T-cell (primary cell): ENCODE results near the gene NOD2. TPM values are rescaled to one million over a fixed set of nuclear protein-coding genes. Genes with fewer than 3 reads are reported as not detected.

Experiments used
- ATAC-seq, 4 experiments: fragments of 200-7000 bp in 3 of 4; fragments of 150-1000 bp in 1 of 4; cut with Tn5 transposase; replicated peaks in 1 of 4; 1 replicate in 3 of 4; 2 replicates in 1 of 4; pipeline ENCODE4 v1.10.0; 2021; ENCODE audit warnings: moderate library complexity in 3 of 4, mild to moderate bottlenecking in 2 of 4, moderate number of reproducible peaks in 1 of 4
- CTCF ChIA-PET, 2 donors: fragments of 300-600 bp; sonication (Branson Sonifier 250); formaldehyde crosslinking; loops; one replicate each; lab custom pipeline; 2022; ENCODE audit warnings: antibody characterized with exemption in 2 of 2; lab: Charles Lee
- POLR2A ChIA-PET, 2 donors: fragments of 300-600 bp; sonication (Branson Sonifier 250); formaldehyde crosslinking; loops; one replicate each; lab custom pipeline; 2022; ENCODE audit warnings: antibody characterized with exemption in 2 of 2; lab: Charles Lee
- DNase-seq, 35 experiments: peaks; one replicate each; pipeline versions ENCODE4 v3.0.0 to v3.0.0-alpha.2; 2013 to 2023
- H3K27ac ChIP-seq: one replicate; pipeline ENCODE4 v1.5.1; 2013; ENCODE audit warnings: low read length
- H3K27me3 ChIP-seq, 2 experiments: replicated peaks in 1 of 2; 1 replicate in 1 of 2; 2 replicates in 1 of 2; pipeline versions ENCODE4 v1.6.1 to v1.7.0; 2013; ENCODE audit warnings: low read length in 1 of 2, mixed read lengths in 1 of 2; ENCODE audit not compliant: control insufficient read depth in 2 of 2, insufficient read depth in 2 of 2; ENCODE audit errors: extremely low read depth in 1 of 2
- H3K36me3 ChIP-seq, 2 donors: 1 replicate in 1 of 2; 2 replicates in 1 of 2; pipeline versions ENCODE4 v1.6.1 to v1.7.0; 2013; ENCODE audit warnings: low read length in 1 of 2; ENCODE audit not compliant: control insufficient read depth in 2 of 2, insufficient read depth in 1 of 2; ENCODE audit errors: extremely low read depth in 1 of 2
- H3K4me1 ChIP-seq, 2 experiments: 1 replicate in 1 of 2; 2 replicates in 1 of 2; pipeline versions ENCODE4 v1.6.1 to v1.7.0; 2013; ENCODE audit warnings: low read length in 2 of 2, mixed read lengths in 1 of 2; ENCODE audit not compliant: insufficient read depth in 2 of 2, control insufficient read depth in 1 of 2; ENCODE audit errors: extremely low read depth in 1 of 2
- H3K4me3 ChIP-seq, 2 donors: 1 replicate in 1 of 2; 2 replicates in 1 of 2; pipeline versions ENCODE4 v1.5.1 to v1.7.0; 2013; ENCODE audit warnings: mild to moderate bottlenecking in 2 of 2, low read length in 1 of 2, moderate library complexity in 1 of 2; ENCODE audit not compliant: control insufficient read depth in 1 of 2; ENCODE audit errors: extremely low read depth in 1 of 2
- H3K9me3 ChIP-seq: 2 replicates; pipeline ENCODE4 v1.7.0; 2013
- H3K27ac Mint-ChIP-seq, 2 donors: one replicate each; pipeline ENCODE4 v1.8.0; 2020 to 2021; ENCODE audit warnings: mild to moderate bottlenecking in 2 of 2, mixed read lengths in 2 of 2
- H3K27me3 Mint-ChIP-seq, 2 donors: one replicate each; pipeline ENCODE4 v1.8.0; 2021 to 2022; ENCODE audit warnings: mixed read lengths in 2 of 2
- H3K36me3 Mint-ChIP-seq: one replicate; pipeline ENCODE4 v1.8.0; 2021; ENCODE audit warnings: mixed read lengths
- H3K4me1 Mint-ChIP-seq, 3 donors: one replicate each; pipeline ENCODE4 v1.8.0; 2020 to 2022; ENCODE audit warnings: mixed read lengths in 3 of 3, mild to moderate bottlenecking in 1 of 3
- H3K4me3 Mint-ChIP-seq, 3 donors: one replicate each; pipeline ENCODE4 v1.8.0; 2020 to 2022; ENCODE audit warnings: mild to moderate bottlenecking in 3 of 3, mixed read lengths in 3 of 3, moderate library complexity in 3 of 3
- H3K9me3 Mint-ChIP-seq, 3 donors: one replicate each; pipeline ENCODE4 v1.8.0; 2020 to 2022; ENCODE audit warnings: mixed read lengths in 3 of 3
- WGBS: methylation state at CpG from one replicate; pipeline ENCODE4 v1.1.5; 2013; ENCODE audit warnings: missing lambda C conversion rate; ENCODE audit not compliant: insufficient coverage; 5-methylcytosine and 5-hydroxymethylcytosine counted together
- total RNA-seq, 35 experiments: library from RNA in 6 of 35; stranded (reverse) in 6 of 35; fragments of 120-200 nt in 1 of 35; gene quantifications; one replicate each; pipeline versions ENCODE4 v1.2.1 to v1.2.4 and lab custom pipeline; 2013 to 2026

Gene NOD2
- total RNA-seq, 5 donors from 2014 or later (not counting 1 experiment from before 2014, with no cell fraction given) = 2.4 to 7.6 (median 3.1) TPM

DNA sequence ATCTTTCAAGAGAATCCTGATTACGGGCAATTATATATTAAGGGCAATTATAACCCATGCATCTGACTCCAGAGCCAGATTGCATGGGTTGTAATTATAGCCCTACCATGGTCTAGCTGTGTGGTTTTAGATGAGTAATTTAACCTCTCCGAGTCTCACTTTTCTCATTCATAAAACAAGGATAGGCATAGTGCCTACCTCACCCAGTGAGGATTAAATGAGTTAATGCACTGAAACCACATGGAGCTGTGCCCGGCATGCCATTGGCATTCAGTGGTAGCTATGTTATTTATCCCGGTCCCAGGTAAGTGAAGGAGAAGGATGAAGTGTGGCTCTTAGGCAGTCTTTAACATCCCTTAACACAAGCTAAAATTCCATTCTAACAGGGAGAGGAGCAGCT lies 18.6 kb upstream of the NOD2 start:
- CTCF ChIA-PET = interaction anchor here in 1 of 2 donors (1.0 to 1.8 kb wide), 3 partner anchors 8 to 132 kb away, joined by 4 to 5 read pairs (median 5); no protein-coding TSS in a partner anchor
- H3K9me3 Mint-ChIP-seq = peaks cover 0 to 11% (median 9%) of the 10 kb centered on the region in 3 donors
- peaks cover 81% of the 10 kb centered on the region for H3K36me3 Mint-ChIP-seq
- H3K27me3 Mint-ChIP-seq = no peaks in the 10 kb centered on the region
- H3K27ac Mint-ChIP-seq = peak overlapping the region in 1 of 2 donors; percentile 34
- Histone ChIP-seq H3K4me1 (peaks cover 18 to 42% of the 10 kb centered on the region in 2 experiments), H3K36me3 (peaks cover 44 to 90% of the 10 kb centered on the region in 2 donors), H3K9me3 (peaks cover 9% of the 10 kb centered on the region), H3K27me3 (no peaks in the 10 kb centered on the region), H3K4me3 (no peak overlapping the region), H3K27ac (no peak overlapping the region)
- WGBS = no CpG with 5 or more reads among the region's 4 CpGs
- H3K4me3 Mint-ChIP-seq = no peak overlapping the region
- POLR2A ChIA-PET = interaction anchor here (0.5 to 1.3 kb wide), 5 partner anchors 25 to 568 kb away, joined by 3 to 4 read pairs (median 3); partner anchors contain the start of gene CYLD (in 1 of the 2)
- DNase-seq (no peak), ATAC-seq (no peak)
- H3K4me1 Mint-ChIP-seq = peaks cover 45 to 52% (median 51%) of the 10 kb centered on the region in 3 donors

DNA sequence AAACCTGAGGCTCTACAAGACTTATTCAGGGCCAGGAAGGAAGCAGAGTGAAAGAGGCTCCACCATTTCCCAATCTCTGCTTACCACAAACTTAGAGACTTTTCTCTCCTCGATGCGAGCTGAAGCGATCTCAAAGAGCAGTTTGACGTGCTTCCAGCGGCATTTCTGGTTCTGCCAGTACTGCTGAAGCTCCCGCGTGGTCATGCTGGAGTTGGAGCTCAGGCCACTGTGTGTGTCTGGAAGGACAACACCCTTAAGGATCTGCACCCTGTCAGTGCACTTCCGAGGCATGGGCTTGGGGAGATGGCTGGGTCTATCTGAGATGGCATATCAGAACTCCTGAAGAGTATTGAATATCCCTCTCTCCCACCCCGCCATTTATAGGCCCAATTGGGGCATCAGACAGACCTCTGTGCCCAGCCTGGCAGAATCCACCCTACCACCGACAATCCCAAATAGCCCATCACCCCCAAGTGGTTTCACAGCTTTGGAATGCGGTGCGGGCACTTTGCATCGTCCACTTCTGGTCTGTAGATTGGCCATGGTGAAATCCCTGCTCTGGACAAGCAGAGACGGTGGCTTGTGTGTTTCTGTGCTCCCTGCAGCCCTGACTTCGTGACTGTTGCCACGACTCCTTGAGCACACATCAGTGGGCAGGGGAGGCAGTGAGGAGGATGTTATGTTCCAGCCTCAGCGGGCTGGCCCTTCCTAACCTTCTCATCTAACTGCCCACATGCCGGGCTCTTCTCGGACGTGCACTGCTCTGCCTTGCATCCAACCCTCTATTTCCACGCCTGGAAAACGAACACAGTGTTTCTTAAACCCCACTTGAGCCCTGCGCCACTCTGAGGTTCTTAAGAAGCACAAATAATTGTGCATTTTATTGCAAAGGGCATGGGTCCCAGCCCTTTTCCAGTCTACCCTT lies 17.5 kb upstream of the NOD2 start:
- Mint-ChIP-seq H3K36me3 (peaks cover 76% of the 10 kb centered on the region), H3K27ac (peak overlapping the region; percentile 98 to 99), H3K9me3 (peaks cover 0 to 11% (median 9%) of the 10 kb centered on the region in 3 donors), H3K4me1 (peaks cover 52 to 56% (median 56%) of the 10 kb centered on the region in 3 donors), H3K4me3 (peak overlapping the region in 1 of 3 donors; percentile 94), H3K27me3 (no peaks in the 10 kb centered on the region)
- Histone ChIP-seq H3K4me3 (no peak overlapping the region), H3K27ac (no peak overlapping the region), H3K4me1 (peaks cover 20 to 51% of the 10 kb centered on the region in 2 experiments), H3K9me3 (peaks cover 9% of the 10 kb centered on the region), H3K36me3 (peaks cover 37 to 83% of the 10 kb centered on the region in 2 donors), H3K27me3 (no peaks in the 10 kb centered on the region)
- no peak for ATAC-seq
- DNase-seq = no peak
- 95% methylated on average over 11 of the region's 23 CpGs for WGBS
- CTCF ChIA-PET = interaction anchor here in 1 of 2 donors (1.2 to 1.8 kb wide), 2 partner anchors 9 to 130 kb away, joined by 5 read pairs; no protein-coding TSS in a partner anchor
- POLR2A ChIA-PET = interaction anchor here (0.5 to 0.6 kb wide), 4 partner anchors 24 to 486 kb away, joined by 3 to 5 read pairs (median 4); no protein-coding TSS in a partner anchor

DNA sequence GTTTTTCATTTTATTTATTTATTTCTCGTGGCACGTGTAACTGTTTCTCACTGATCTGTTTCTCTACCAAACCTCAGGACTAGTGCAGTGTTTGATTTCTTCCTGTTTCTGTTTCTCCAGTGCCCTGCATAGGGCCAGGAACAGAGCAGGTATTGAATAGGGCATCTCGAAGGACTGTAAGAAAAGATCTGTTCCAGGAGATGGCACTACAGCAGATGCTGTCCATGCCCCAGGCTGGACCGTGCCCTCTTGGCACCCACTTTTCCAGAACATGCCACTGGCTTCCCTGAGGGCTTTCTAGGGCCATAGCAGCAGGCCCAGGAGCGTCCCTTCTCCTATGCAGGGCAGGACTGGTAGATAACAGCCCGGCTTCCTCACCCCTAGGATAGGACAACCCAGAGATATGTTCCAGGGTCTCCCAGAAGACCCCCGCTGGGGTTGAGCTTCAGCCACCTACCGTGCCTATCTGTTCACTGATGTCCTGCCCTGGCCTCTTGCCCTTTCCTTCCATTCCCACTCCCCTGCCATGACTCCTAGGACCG lies 16.7 kb upstream of the NOD2 start:
- H3K4me1 ChIP-seq = peaks cover 25 to 58% of the 10 kb centered on the region in 2 experiments
- H3K4me3 ChIP-seq = no peak overlapping the region
- peak overlapping the region; percentile 98 to 99 for H3K27ac Mint-ChIP-seq
- peak overlapping the region; percentile 43 to 94 (median 59) for H3K4me3 Mint-ChIP-seq
- ChIA-PET POLR2A (interaction anchor here in 1 of 2 donors (0.6 kb wide), 1 partner anchor 67 kb away, joined by 3 read pairs; no protein-coding TSS in a partner anchor), CTCF (interaction anchor here in 1 of 2 donors (1.7 to 2.6 kb wide), 2 partner anchors 9 to 11 kb away, joined by 6 to 9 read pairs; no protein-coding TSS in a partner anchor)
- DNase-seq (no peak), ATAC-seq (no peak)
- H3K27me3 ChIP-seq = no peaks in the 10 kb centered on the region
- peaks cover 9% of the 10 kb centered on the region for H3K9me3 ChIP-seq
- peak overlapping the region; percentile 52 for H3K27ac ChIP-seq
- peaks cover 53 to 58% (median 56%) of the 10 kb centered on the region in 3 donors for H3K4me1 Mint-ChIP-seq
- peaks cover 0 to 6% (median 5%) of the 10 kb centered on the region in 3 donors for H3K9me3 Mint-ChIP-seq
- H3K36me3 Mint-ChIP-seq = peaks cover 68% of the 10 kb centered on the region
- peaks cover 37 to 75% of the 10 kb centered on the region in 2 donors for H3K36me3 ChIP-seq
- 99% methylated on average over 7 of the region's 9 CpGs for WGBS
- H3K27me3 Mint-ChIP-seq = no peaks in the 10 kb centered on the region

DNA sequence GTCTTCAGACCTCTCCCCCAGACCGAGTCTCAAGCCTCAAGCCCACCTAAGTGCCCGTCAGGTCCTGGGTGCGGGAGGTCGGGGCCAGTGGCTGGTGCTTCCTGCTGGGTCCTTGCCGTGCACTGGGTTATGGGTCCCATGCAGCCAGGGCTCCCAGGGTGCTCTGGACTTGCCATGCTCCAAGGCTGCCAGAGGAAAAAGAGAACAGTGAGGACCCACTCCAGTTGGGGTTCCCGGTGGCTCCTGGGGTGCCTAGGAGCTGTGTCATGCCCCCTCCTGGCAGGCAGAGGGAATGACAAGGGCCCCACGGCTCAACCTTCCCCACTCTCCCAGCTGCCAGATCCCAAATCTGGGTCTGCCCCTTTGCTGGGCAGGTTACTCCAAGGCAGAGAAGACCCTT lies 16.1 kb upstream of the NOD2 start:
- Mint-ChIP-seq H3K36me3 (peaks cover 62% of the 10 kb centered on the region), H3K9me3 (peaks cover 0 to 3% (median 2%) of the 10 kb centered on the region in 3 donors), H3K27me3 (no peaks in the 10 kb centered on the region), H3K4me1 (peaks cover 58 to 64% (median 61%) of the 10 kb centered on the region in 3 donors), H3K4me3 (peak overlapping the region; percentile 43 to 94 (median 59)), H3K27ac (peak overlapping the region; percentile 98 to 99)
- H3K27ac ChIP-seq = peak overlapping the region; percentile 52
- ChIA-PET CTCF (interaction anchor here in 1 of 2 donors (1.2 to 2.6 kb wide), 5 partner anchors 9 to 652 kb away, joined by 4 to 9 read pairs (median 5); partner anchors contain the start of gene CNEP1R1), POLR2A (interaction anchor here in 1 of 2 donors (0.7 to 0.9 kb wide), 2 partner anchors 8 to 11 kb away, joined by 3 to 4 read pairs; no protein-coding TSS in a partner anchor)
- H3K9me3 ChIP-seq = peaks cover 4% of the 10 kb centered on the region
- no peak overlapping the region for H3K4me3 ChIP-seq
- ATAC-seq (no peak), DNase-seq (peak in 1 of 35 experiments; percentile 47)
- WGBS = 86% methylated on average over 7 of the region's 7 CpGs
- H3K36me3 ChIP-seq = peaks cover 31 to 69% of the 10 kb centered on the region in 2 donors
- no peaks in the 10 kb centered on the region for H3K27me3 ChIP-seq
- peaks cover 28 to 62% of the 10 kb centered on the region in 2 experiments for H3K4me1 ChIP-seq

DNA sequence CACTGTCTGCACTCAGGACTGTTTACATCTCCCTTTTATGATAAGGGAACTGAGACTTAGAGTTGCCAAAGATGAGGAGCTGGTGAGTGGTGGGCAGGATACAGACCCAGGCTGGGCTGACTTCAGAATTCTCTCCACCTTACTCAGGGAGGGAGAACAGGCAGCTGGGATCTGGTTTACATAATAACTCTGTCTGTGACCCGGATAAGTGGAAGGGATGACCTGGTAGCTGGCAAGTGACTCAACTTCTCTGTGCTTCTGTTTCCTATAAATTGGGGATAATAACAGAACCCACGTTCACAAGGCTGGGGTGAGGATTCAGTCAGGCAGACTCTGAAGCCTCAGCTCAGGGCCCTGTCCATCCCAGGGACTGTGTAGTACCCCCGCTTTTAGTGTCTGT lies 14.9 kb upstream of the NOD2 start:
- no peak for ATAC-seq
- Mint-ChIP-seq H3K4me3 (peak overlapping the region; percentile 90 to 94 (median 94)), H3K9me3 (peaks cover 0 to 3% (median 2%) of the 10 kb centered on the region in 3 donors), H3K27ac (peak overlapping the region; percentile 98 to 99), H3K36me3 (peaks cover 52% of the 10 kb centered on the region), H3K4me1 (peaks cover 70 to 76% (median 73%) of the 10 kb centered on the region in 3 donors), H3K27me3 (no peaks in the 10 kb centered on the region)
- H3K27me3 ChIP-seq = no peaks in the 10 kb centered on the region
- POLR2A ChIA-PET = interaction anchor here (0.5 to 1.5 kb wide), 5 partner anchors 11 to 521 kb away, joined by 3 to 7 read pairs (median 3); no protein-coding TSS in a partner anchor
- H3K27ac ChIP-seq = peak overlapping the region; percentile 76
- H3K36me3 ChIP-seq = peaks cover 20 to 59% of the 10 kb centered on the region in 2 donors
- CTCF ChIA-PET = interaction anchor here (1.1 to 2.6 kb wide), 9 partner anchors 9 to 654 kb away, joined by 3 to 9 read pairs (median 5); partner anchors contain the start of gene CNEP1R1 (in 1 of the 2)
- H3K4me1 ChIP-seq = peaks cover 39 to 74% of the 10 kb centered on the region in 2 experiments
- H3K9me3 ChIP-seq = peaks cover 2% of the 10 kb centered on the region
- WGBS = 60% methylated on average over 2 of the region's 3 CpGs
- H3K4me3 ChIP-seq = peak overlapping the region; percentile 89 to 100
- DNase-seq = no peak
